ENCODE measurements around the gene SYTL3.

The SYTL3 gene

GRCh38 chr6:158764926-158765325, 115.1 kb downstream of the SYTL3 start:
- no peak for DNase-seq
- no peaks in the 10 kb centered on the region for H3K9me3 ChIP-seq (ENCODE audit: insufficient read depth, low read length, severe bottlenecking)
- H3K4me3 ChIP-seq (ENCODE audit: low read depth in 1 of 2, low read length in 2 of 2), result no peak overlapping the region
- no peaks in the 10 kb centered on the region for H3K27me3 ChIP-seq (ENCODE audit: insufficient read depth, low read length, poor library complexity)
- no peak overlapping the region for H3K27ac ChIP-seq (ENCODE audit: low read length)
- H3K4me1 ChIP-seq (ENCODE audit: insufficient read depth, low read length), result no peaks in the 10 kb centered on the region
- no peak overlapping the region for H3K9ac ChIP-seq (ENCODE audit: low read depth, low read length)
- H3K4me2 ChIP-seq (ENCODE audit: insufficient read depth, low read length), result no peak overlapping the region
- no peaks in the 10 kb centered on the region for H3K79me2 ChIP-seq (ENCODE audit: insufficient read depth, low read length)
- peaks cover 22% of the 10 kb centered on the region for H4K20me1 ChIP-seq (ENCODE audit: insufficient read depth, low read length)
- ATAC-seq (ENCODE audit: insufficient read depth, low read depth), result no peak
- no peak for TF ChIP-seq CTCF (IDR thresholded peaks at IDR 0.05; ENCODE audit: borderline replicate concordance, extremely low read depth, low read length, poor library complexity, severe bottlenecking)
- no peak for TF ChIP-seq EZH2 (IDR thresholded peaks at IDR 0.05; ENCODE audit: borderline replicate concordance, low read depth, low read length, severe bottlenecking)
- H2AFZ ChIP-seq (ENCODE audit: low read depth, low read length), result no peak overlapping the region
- H3K36me3 ChIP-seq (ENCODE audit: insufficient read depth, low read length), result peaks cover 47% of the 10 kb centered on the region

- ATAC-seq (ENCODE audit: insufficient read depth, low read depth), result no peak
- peaks cover 54% of the 10 kb centered on the region for H3K36me3 ChIP-seq (ENCODE audit: insufficient read depth, low read length)
Measured at GRCh38 chr6:158765499-158766068, 115.7 kb downstream of the SYTL3 start.

GRCh38 chr6:158766621-158767455, 117.0 kb downstream of the SYTL3 start:
- ATAC-seq (ENCODE audit: insufficient read depth, low read depth) (no peak), DNase-seq (no peak)
- Histone ChIP-seq H3K4me1 (ENCODE audit: insufficient read depth, low read length) (no peaks in the 10 kb centered on the region), H3K4me3 (ENCODE audit: low read depth in 1 of 2, low read length in 2 of 2) (no peak overlapping the region), H3K27me3 (ENCODE audit: insufficient read depth, low read length, poor library complexity) (no peaks in the 10 kb centered on the region), H3K79me2 (ENCODE audit: insufficient read depth, low read length) (no peaks in the 10 kb centered on the region), H2AFZ (ENCODE audit: low read depth, low read length) (no peak overlapping the region), H3K9me3 (ENCODE audit: insufficient read depth, low read length, severe bottlenecking) (no peaks in the 10 kb centered on the region), H3K36me3 (ENCODE audit: insufficient read depth, low read length) (peaks cover 66% of the 10 kb centered on the region), H3K9ac (ENCODE audit: low read depth, low read length) (no peak overlapping the region), H3K4me2 (ENCODE audit: insufficient read depth, low read length) (no peak overlapping the region), H3K27ac (ENCODE audit: low read length) (no peak overlapping the region), H4K20me1 (ENCODE audit: insufficient read depth, low read length) (peaks cover 32% of the 10 kb centered on the region)
- TF ChIP-seq EZH2 (IDR thresholded peaks at IDR 0.05; ENCODE audit: borderline replicate concordance, low read depth, low read length, severe bottlenecking) (no peak), CTCF (IDR thresholded peaks at IDR 0.05; ENCODE audit: borderline replicate concordance, extremely low read depth, low read length, poor library complexity, severe bottlenecking) (no peak)

More at GRCh38 chr6:158765499-158766068, 115.7 kb downstream of the SYTL3 start:
- DNase-seq, result no peak
- Histone ChIP-seq H3K4me3 (ENCODE audit: low read depth in 1 of 2, low read length in 2 of 2) (no peak overlapping the region), H3K27ac (ENCODE audit: low read length) (no peak overlapping the region), H3K79me2 (ENCODE audit: insufficient read depth, low read length) (no peaks in the 10 kb centered on the region), H3K9ac (ENCODE audit: low read depth, low read length) (no peak overlapping the region), H3K27me3 (ENCODE audit: insufficient read depth, low read length, poor library complexity) (no peaks in the 10 kb centered on the region), H3K4me2 (ENCODE audit: insufficient read depth, low read length) (no peak overlapping the region), H3K9me3 (ENCODE audit: insufficient read depth, low read length, severe bottlenecking) (no peaks in the 10 kb centered on the region), H4K20me1 (ENCODE audit: insufficient read depth, low read length) (peaks cover 25% of the 10 kb centered on the region), H2AFZ (ENCODE audit: low read depth, low read length) (no peak overlapping the region), H3K4me1 (ENCODE audit: insufficient read depth, low read length) (no peaks in the 10 kb centered on the region)
- TF ChIP-seq CTCF (IDR thresholded peaks at IDR 0.05; ENCODE audit: borderline replicate concordance, extremely low read depth, low read length, poor library complexity, severe bottlenecking) (no peak), EZH2 (IDR thresholded peaks at IDR 0.05; ENCODE audit: borderline replicate concordance, low read depth, low read length, severe bottlenecking) (no peak)
